GM23338 (cell line): ENCODE measurements around the gene CKLF. TPM values are rescaled to one million over a fixed set of nuclear protein-coding genes. Genes with fewer than 3 reads are reported as not detected.
A peak's percentile ranks its signal among the peaks of the same experiment; 100 is the strongest.

ENCODE experiments used
- ATAC-seq: fragments of 200-7000 bp; cut with Tn5 transposase; 3 replicates; pipeline ENCODE4 v1.9.1; 2020
- DNase-seq: peaks from one replicate; pipeline ENCODE4 v3.0.0-alpha.2; 2015; ENCODE audit warnings: low spot score
- H2AFZ ChIP-seq: fragments of 200-600 bp; sonication (generic); 2 replicates; pipeline ENCODE4 v1.8.0; 2016; ENCODE audit warnings: antibody characterized with exemption, mild to moderate bottlenecking, moderate library complexity
- H3F3A ChIP-seq: fragments of 200-600 bp; sonication (generic); replicated peaks from 2 replicates; pipeline ENCODE4 v1.8.0; 2017; ENCODE audit warnings: antibody characterized with exemption, mixed run types, low read depth
- H3K27ac ChIP-seq: fragments of 200-600 bp; sonication (generic); 2 replicates; pipeline ENCODE4 v1.6.1; 2016; ENCODE audit warnings: low read depth
- H3K27me3 ChIP-seq: fragments of 200-600 bp; sonication (generic); 2 replicates; pipeline ENCODE4 v1.8.0; 2016; ENCODE audit warnings: mild to moderate bottlenecking, mixed run types, moderate library complexity; ENCODE audit not compliant: insufficient read depth
- H3K36me3 ChIP-seq: fragments of 200-600 bp; sonication (generic); 2 replicates; pipeline ENCODE4 v1.8.0; 2016; ENCODE audit warnings: mild to moderate bottlenecking; ENCODE audit not compliant: insufficient read depth
- H3K4me1 ChIP-seq: fragments of 200-600 bp; sonication (generic); 2 replicates; pipeline ENCODE4 v1.8.0; 2016; ENCODE audit warnings: mild to moderate bottlenecking, moderate library complexity; ENCODE audit not compliant: insufficient read depth
- H3K4me2 ChIP-seq: fragments of 200-600 bp; sonication (generic); 2 replicates; pipeline ENCODE4 v1.7.1; 2017; ENCODE audit warnings: mixed run types
- H3K4me3 ChIP-seq: fragments of 200-600 bp; sonication (generic); 2 replicates; pipeline ENCODE4 v1.6.1; 2016; ENCODE audit warnings: mixed run types
- H3K79me2 ChIP-seq: fragments of 200-600 bp; sonication (generic); replicated peaks from 2 replicates; pipeline ENCODE4 v1.8.0; 2017; ENCODE audit warnings: mild to moderate bottlenecking; ENCODE audit not compliant: insufficient read depth
- H3K9me2 ChIP-seq: fragments of 200-600 bp; sonication (generic); 2 replicates; pipeline ENCODE4 v1.8.0; 2017; ENCODE audit not compliant: insufficient read depth
- H4K20me1 ChIP-seq: fragments of 200-600 bp; sonication (generic); replicated peaks from 2 replicates; pipeline ENCODE4 v1.8.0; 2017; ENCODE audit warnings: mild to moderate bottlenecking; ENCODE audit not compliant: insufficient read depth
- H3K27ac Mint-ChIP-seq: 2 replicates; pipeline ENCODE4 v1.8.0; 2020; ENCODE audit warnings: inconsistent platforms, mild to moderate bottlenecking, moderate library complexity, mixed read lengths
- H3K27me3 Mint-ChIP-seq: 3 replicates; pipeline ENCODE4 v1.8.0; 2022; ENCODE audit warnings: low read depth, mild to moderate bottlenecking, moderate library complexity, mixed read lengths, inconsistent platforms; ENCODE audit not compliant: insufficient read depth, poor library complexity
- H3K36me3 Mint-ChIP-seq: 3 replicates; pipeline ENCODE4 v1.8.0; 2021; ENCODE audit warnings: low read depth, mild to moderate bottlenecking, inconsistent platforms, moderate library complexity, mixed read lengths
- H3K4me1 Mint-ChIP-seq: 3 replicates; pipeline ENCODE4 v1.8.0; 2020; ENCODE audit warnings: mild to moderate bottlenecking, inconsistent platforms, mixed read lengths
- H3K4me3 Mint-ChIP-seq: 3 replicates; pipeline ENCODE4 v1.8.0; 2021; ENCODE audit warnings: moderate library complexity, mild to moderate bottlenecking, inconsistent platforms, mixed read lengths
- H3K9me3 Mint-ChIP-seq: 3 replicates; pipeline ENCODE4 v1.8.0; 2020; ENCODE audit warnings: moderate library complexity, mild to moderate bottlenecking, inconsistent platforms, mixed read lengths
- CREB1 ChIP-seq: fragments of 250-450 bp; sonication (Bioruptor Pico); IDR thresholded peaks from 2 replicates; pipeline ENCODE4 v1.5.0; 2020; ENCODE audit warnings: low read depth, mild to moderate bottlenecking, moderate library complexity
- EZH2 ChIP-seq: fragments of 200-600 bp; sonication (generic); IDR thresholded peaks from one replicate; pipeline ENCODE4 v1.8.0; 2017; ENCODE audit warnings: antibody characterized with exemption, mild to moderate bottlenecking, low read depth; ENCODE audit not compliant: unreplicated experiment
- EZH2phosphoT487 ChIP-seq: fragments of 200-600 bp; sonication (generic); IDR thresholded peaks from one replicate; pipeline ENCODE4 v1.8.1; 2018; ENCODE audit warnings: antibody characterized with exemption; ENCODE audit not compliant: unreplicated experiment
- JUNB ChIP-seq: IDR thresholded peaks from one replicate; pipeline ENCODE4 v1.6.1; 2016; ENCODE audit warnings: antibody characterized with exemption; ENCODE audit not compliant: unreplicated experiment
- NANOG ChIP-seq: IDR thresholded peaks from 2 replicates; pipeline ENCODE4 v1.6.1; 2016; ENCODE audit warnings: antibody characterized with exemption, borderline replicate concordance
- POLR2AphosphoS5 ChIP-seq: IDR thresholded peaks from 2 replicates; pipeline ENCODE4 v1.6.1; 2016; ENCODE audit warnings: antibody characterized with exemption, low read depth
- STAT1 ChIP-seq: IDR thresholded peaks from one replicate; pipeline ENCODE4 v1.6.1; 2016; ENCODE audit warnings: antibody characterized with exemption; ENCODE audit not compliant: unreplicated experiment
- ZNF114 ChIP-seq: fragments of 250-450 bp; sonication (Bioruptor Pico); IDR thresholded peaks from 2 replicates; pipeline ENCODE4 v1.5.0; 2020; ENCODE audit warnings: mild to moderate bottlenecking, moderate library complexity
- ZNF331 ChIP-seq: fragments of 250-450 bp; sonication (Bioruptor Pico); IDR thresholded peaks from 2 replicates; pipeline ENCODE4 v1.5.0; 2020; ENCODE audit warnings: low read depth, mild to moderate bottlenecking, moderate library complexity
- polyA plus RNA-seq: library from polyadenylated mRNA; unstranded; fragments of >200 nt; fragmentation: Nextera tagmentation; extraction: Ambion mirVana; gene quantifications from 2 replicates; pipeline ENCODE4 v1.2.1, GENCODE V29; 2016
- total RNA-seq: library from RNA; depleted of rRNA; stranded (reverse); fragments of >200 nt; shearing (Covaris generic); gene quantifications from 2 replicates; pipeline ENCODE4 v1.2.3, GENCODE V29; 2014
- TF ChIP-seq, protein P1 (sequence below): fragments of 250-450 bp; sonication (Bioruptor Pico); IDR thresholded peaks from 2 replicates; pipeline ENCODE4 v1.5.0; 2020; ENCODE audit warnings: mild to moderate bottlenecking, moderate library complexity
- TF ChIP-seq, protein P2 (sequence below), 2 experiments: fragments of 200-600 bp in 1 of 2; sonication (generic) in 1 of 2; conservative IDR thresholded peaks; 2 replicates each; pipeline versions ENCODE4 v1.5.1 to v1.6.1; 2016 to 2017; ENCODE audit warnings: antibody characterized with exemption in 2 of 2, low read depth in 2 of 2, mild to moderate bottlenecking in 2 of 2, moderate library complexity in 1 of 2
- TF ChIP-seq, protein P3 (sequence below): IDR thresholded peaks from one replicate; pipeline ENCODE4 v1.6.1; 2018; ENCODE audit warnings: antibody characterized with exemption; ENCODE audit not compliant: unreplicated experiment
- TF ChIP-seq, protein P4 (sequence below): IDR thresholded peaks from 2 replicates; pipeline ENCODE4 v1.6.1; 2016; ENCODE audit warnings: antibody characterized with exemption

CKLF gene
- total and polyA plus RNA-seq, 2 experiments from 2014 or later = 25.5 to 60.0 TPM

DNA sequence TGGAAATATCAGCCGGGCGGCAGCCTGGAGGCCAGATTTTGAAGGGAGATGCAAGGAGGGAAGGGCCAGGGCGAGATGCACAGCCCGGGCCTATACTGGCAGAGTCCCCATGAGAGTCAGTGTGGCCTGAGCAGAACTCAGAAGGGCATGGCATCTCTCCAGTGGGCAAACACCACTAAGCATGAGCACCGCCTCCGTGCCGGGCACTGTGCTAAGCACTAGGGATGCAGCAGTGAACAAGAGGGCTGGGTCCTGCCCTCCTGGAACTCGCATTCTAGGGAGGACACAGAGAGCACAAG lies 35.9 kb upstream of the CKLF start:
- H3K4me2 ChIP-seq = no peak overlapping the region
- peak overlapping the region; percentile 12; the same call in 1 of the 2 replicates for H3K27ac Mint-ChIP-seq
- ATAC-seq = no peak

More for the DNA sequence above, 35.9 kb upstream of the CKLF start:
- no peak for DNase-seq
- no peaks in the 10 kb centered on the region for H3K9me2 ChIP-seq
- peaks cover 32% of the 10 kb centered on the region for H3K4me1 Mint-ChIP-seq
- TF ChIP-seq POLR2AphosphoS5 (no peak), EZH2phosphoT487 (no peak), NANOG (no peak), ZNF331 (CRISPR knock-in tag) (no peak), STAT1 (no peak), CREB1 (no peak), EZH2 (no peak), JUNB (no peak), ZNF114 (CRISPR knock-in tag) (no peak)
- TF ChIP-seq, protein P1, sequence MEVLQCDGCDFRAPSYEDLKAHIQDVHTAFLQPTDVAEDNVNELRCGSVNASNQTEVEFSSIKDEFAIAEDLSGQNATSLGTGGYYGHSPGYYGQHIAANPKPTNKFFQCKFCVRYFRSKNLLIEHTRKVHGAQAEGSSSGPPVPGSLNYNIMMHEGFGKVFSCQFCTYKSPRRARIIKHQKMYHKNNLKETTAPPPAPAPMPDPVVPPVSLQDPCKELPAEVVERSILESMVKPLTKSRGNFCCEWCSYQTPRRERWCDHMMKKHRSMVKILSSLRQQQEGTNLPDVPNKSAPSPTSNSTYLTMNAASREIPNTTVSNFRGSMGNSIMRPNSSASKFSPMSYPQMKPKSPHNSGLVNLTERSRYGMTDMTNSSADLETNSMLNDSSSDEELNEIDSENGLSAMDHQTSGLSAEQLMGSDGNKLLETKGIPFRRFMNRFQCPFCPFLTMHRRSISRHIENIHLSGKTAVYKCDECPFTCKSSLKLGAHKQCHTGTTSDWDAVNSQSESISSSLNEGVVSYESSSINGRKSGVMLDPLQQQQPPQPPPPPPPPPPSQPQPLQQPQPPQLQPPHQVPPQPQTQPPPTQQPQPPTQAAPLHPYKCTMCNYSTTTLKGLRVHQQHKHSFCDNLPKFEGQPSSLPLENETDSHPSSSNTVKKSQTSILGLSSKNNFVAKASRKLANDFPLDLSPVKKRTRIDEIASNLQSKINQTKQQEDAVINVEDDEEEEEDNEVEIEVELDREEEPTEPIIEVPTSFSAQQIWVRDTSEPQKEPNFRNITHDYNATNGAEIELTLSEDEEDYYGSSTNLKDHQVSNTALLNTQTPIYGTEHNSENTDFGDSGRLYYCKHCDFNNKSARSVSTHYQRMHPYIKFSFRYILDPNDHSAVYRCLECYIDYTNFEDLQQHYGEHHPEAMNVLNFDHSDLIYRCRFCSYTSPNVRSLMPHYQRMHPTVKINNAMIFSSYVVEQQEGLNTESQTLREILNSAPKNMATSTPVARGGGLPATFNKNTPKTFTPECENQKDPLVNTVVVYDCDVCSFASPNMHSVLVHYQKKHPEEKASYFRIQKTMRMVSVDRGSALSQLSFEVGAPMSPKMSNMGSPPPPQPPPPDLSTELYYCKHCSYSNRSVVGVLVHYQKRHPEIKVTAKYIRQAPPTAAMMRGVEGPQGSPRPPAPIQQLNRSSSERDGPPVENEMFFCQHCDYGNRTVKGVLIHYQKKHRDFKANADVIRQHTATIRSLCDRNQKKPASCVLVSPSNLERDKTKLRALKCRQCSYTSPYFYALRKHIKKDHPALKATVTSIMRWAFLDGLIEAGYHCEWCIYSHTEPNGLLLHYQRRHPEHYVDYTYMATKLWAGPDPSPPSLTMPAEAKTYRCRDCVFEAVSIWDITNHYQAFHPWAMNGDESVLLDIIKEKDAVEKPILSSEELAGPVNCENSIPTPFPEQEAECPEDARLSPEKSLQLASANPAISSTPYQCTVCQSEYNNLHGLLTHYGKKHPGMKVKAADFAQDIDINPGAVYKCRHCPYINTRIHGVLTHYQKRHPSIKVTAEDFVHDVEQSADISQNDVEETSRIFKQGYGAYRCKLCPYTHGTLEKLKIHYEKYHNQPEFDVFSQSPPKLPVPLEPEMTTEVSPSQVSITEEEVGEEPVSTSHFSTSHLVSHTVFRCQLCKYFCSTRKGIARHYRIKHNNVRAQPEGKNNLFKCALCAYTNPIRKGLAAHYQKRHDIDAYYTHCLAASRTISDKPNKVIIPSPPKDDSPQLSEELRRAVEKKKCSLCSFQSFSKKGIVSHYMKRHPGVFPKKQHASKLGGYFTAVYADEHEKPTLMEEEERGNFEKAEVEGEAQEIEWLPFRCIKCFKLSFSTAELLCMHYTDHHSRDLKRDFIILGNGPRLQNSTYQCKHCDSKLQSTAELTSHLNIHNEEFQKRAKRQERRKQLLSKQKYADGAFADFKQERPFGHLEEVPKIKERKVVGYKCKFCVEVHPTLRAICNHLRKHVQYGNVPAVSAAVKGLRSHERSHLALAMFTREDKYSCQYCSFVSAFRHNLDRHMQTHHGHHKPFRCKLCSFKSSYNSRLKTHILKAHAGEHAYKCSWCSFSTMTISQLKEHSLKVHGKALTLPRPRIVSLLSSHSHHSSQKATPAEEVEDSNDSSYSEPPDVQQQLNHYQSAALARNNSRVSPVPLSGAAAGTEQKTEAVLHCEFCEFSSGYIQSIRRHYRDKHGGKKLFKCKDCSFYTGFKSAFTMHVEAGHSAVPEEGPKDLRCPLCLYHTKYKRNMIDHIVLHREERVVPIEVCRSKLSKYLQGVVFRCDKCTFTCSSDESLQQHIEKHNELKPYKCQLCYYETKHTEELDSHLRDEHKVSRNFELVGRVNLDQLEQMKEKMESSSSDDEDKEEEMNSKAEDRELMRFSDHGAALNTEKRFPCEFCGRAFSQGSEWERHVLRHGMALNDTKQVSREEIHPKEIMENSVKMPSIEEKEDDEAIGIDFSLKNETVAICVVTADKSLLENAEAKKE (CRISPR knock-in tag) = no peak
- TF ChIP-seq, protein P2, sequence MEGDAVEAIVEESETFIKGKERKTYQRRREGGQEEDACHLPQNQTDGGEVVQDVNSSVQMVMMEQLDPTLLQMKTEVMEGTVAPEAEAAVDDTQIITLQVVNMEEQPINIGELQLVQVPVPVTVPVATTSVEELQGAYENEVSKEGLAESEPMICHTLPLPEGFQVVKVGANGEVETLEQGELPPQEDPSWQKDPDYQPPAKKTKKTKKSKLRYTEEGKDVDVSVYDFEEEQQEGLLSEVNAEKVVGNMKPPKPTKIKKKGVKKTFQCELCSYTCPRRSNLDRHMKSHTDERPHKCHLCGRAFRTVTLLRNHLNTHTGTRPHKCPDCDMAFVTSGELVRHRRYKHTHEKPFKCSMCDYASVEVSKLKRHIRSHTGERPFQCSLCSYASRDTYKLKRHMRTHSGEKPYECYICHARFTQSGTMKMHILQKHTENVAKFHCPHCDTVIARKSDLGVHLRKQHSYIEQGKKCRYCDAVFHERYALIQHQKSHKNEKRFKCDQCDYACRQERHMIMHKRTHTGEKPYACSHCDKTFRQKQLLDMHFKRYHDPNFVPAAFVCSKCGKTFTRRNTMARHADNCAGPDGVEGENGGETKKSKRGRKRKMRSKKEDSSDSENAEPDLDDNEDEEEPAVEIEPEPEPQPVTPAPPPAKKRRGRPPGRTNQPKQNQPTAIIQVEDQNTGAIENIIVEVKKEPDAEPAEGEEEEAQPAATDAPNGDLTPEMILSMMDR (conservative IDR thresholded peaks at IDR 0.05; ENCODE audit: low read depth in 2 of 2) = no peak
- TF ChIP-seq, protein P3, sequence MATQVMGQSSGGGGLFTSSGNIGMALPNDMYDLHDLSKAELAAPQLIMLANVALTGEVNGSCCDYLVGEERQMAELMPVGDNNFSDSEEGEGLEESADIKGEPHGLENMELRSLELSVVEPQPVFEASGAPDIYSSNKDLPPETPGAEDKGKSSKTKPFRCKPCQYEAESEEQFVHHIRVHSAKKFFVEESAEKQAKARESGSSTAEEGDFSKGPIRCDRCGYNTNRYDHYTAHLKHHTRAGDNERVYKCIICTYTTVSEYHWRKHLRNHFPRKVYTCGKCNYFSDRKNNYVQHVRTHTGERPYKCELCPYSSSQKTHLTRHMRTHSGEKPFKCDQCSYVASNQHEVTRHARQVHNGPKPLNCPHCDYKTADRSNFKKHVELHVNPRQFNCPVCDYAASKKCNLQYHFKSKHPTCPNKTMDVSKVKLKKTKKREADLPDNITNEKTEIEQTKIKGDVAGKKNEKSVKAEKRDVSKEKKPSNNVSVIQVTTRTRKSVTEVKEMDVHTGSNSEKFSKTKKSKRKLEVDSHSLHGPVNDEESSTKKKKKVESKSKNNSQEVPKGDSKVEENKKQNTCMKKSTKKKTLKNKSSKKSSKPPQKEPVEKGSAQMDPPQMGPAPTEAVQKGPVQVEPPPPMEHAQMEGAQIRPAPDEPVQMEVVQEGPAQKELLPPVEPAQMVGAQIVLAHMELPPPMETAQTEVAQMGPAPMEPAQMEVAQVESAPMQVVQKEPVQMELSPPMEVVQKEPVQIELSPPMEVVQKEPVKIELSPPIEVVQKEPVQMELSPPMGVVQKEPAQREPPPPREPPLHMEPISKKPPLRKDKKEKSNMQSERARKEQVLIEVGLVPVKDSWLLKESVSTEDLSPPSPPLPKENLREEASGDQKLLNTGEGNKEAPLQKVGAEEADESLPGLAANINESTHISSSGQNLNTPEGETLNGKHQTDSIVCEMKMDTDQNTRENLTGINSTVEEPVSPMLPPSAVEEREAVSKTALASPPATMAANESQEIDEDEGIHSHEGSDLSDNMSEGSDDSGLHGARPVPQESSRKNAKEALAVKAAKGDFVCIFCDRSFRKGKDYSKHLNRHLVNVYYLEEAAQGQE = no peak
- TF ChIP-seq, protein P4, sequence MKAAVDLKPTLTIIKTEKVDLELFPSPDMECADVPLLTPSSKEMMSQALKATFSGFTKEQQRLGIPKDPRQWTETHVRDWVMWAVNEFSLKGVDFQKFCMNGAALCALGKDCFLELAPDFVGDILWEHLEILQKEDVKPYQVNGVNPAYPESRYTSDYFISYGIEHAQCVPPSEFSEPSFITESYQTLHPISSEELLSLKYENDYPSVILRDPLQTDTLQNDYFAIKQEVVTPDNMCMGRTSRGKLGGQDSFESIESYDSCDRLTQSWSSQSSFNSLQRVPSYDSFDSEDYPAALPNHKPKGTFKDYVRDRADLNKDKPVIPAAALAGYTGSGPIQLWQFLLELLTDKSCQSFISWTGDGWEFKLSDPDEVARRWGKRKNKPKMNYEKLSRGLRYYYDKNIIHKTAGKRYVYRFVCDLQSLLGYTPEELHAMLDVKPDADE = no peak
- H3K27me3 ChIP-seq = no peaks in the 10 kb centered on the region
- peaks cover 23% of the 10 kb centered on the region for H3K36me3 Mint-ChIP-seq
- no peaks in the 10 kb centered on the region; the same call in 2 of the 3 replicates for H3K9me3 Mint-ChIP-seq
- no peaks in the 10 kb centered on the region for H3F3A ChIP-seq
- no peaks in the 10 kb centered on the region for H3K79me2 ChIP-seq
- no peak overlapping the region for H3K27ac ChIP-seq
- H3K4me1 ChIP-seq = peaks cover 13% of the 10 kb centered on the region
- H3K27me3 Mint-ChIP-seq = peaks cover 6% of the 10 kb centered on the region
- H3K4me3 Mint-ChIP-seq = no peak overlapping the region
- H3K4me3 ChIP-seq = no peak overlapping the region
- no peaks in the 10 kb centered on the region for H4K20me1 ChIP-seq
- H3K36me3 ChIP-seq = no peaks in the 10 kb centered on the region
- H2AFZ ChIP-seq = no peak overlapping the region
